ES-I3 (cell line): ENCODE measurements around the gene KAZN.

ENCODE experiments used
- H3K36me3 ChIP-seq: 2 replicates; pipeline ENCODE4 v1.6.1; 2013; ENCODE audit warnings: mild to moderate bottlenecking, low read length, control low read depth, moderate library complexity; ENCODE audit not compliant: insufficient read depth
- H3K4me1 ChIP-seq: 2 replicates; pipeline ENCODE4 v1.6.1; 2013; ENCODE audit warnings: mild to moderate bottlenecking, control low read depth, low read length; ENCODE audit not compliant: insufficient read depth
- H3K9ac ChIP-seq: 2 replicates; pipeline ENCODE4 v1.6.1; 2013; ENCODE audit warnings: low read depth, mild to moderate bottlenecking, low read length, moderate library complexity
- H3K9me3 ChIP-seq: 2 replicates; pipeline ENCODE4 v1.6.1; 2013; ENCODE audit warnings: mild to moderate bottlenecking, low read length, moderate library complexity; ENCODE audit not compliant: control insufficient read depth, insufficient read depth

KAZN gene

DNA sequence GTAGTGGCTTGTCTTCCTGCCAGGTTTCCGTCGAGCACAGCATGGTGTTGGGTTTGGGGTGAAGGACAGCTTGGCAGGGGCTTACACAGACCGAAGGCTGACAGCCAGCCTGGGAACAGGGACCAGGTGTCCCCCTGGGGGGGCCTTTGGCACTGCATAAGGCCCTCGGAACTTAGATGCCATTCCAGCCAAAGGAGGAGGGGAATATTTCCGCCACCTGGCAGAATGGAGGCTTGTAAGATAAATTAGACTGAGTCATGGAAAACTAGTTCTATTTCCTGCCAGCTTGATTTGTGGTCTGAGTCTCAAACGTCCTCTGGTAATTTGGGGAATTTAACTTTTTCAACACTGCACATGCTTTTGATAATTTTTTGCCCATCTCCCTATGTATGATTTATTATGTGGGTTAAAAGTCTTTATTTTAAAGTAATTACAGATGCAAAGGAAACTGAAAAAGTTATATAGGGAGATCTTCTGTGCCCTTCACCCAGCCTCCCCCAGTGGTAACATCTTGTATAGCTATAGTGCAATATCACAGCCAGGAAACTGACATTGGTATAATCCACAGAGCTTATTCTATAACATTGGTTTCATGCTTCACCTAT lies 543.6 kb downstream of the KAZN start:
- no peak overlapping the region for H3K9ac ChIP-seq

DNA sequence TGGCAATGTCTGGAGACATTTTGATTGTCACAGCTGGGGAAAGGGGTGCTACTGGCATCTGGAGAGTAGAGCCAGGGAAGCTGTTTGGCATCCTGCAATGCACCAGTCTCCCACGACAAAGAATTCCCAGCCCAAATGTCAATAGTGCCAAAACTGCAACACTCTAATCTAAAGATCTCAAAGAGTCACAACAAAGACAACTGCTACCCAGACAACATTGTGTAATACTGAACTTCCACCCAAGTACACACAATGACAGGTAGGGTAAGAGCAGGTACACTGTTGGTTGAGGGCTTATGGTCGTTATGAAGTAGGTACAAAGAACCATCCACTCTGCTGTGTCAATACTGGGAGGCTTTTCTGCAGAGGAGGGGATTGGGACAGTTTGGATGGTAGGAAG lies 546.8 kb downstream of the KAZN start:
- H3K9ac ChIP-seq = no peak overlapping the region

More for the DNA sequence above, 543.6 kb downstream of the KAZN start:
- Histone ChIP-seq H3K4me1 (no peaks in the 10 kb centered on the region; the same call in 1 of the 2 replicates), H3K9me3 (no peaks in the 10 kb centered on the region), H3K36me3 (no peaks in the 10 kb centered on the region)

DNA sequence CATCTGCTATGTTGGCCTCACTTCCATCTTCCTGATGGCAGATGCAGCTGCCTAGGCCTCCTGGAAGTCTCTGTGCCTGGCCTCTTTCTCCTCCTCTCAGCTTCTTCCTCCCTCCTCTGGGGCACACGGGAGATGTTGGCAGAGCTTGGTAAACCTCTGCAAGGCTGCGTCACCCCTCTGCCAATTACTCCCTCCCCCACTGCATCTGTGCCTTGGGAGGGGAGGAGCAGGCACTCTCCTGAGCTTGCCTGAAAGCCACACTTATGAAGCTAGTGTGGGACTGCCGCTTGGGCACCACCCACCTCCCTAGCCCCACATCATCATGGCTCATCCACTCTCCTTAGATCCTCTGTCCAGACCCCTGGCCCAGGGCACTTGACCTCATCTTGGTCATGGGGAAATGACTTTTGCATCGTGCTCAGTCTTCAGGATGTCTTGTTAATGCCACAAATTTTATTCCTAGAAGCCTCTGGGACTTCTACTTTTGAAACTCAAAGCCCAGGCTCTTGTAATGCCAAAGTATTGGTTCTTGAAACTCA lies 547.7 kb downstream of the KAZN start:
- no peaks in the 10 kb centered on the region for H3K4me1 ChIP-seq
- no peaks in the 10 kb centered on the region for H3K9me3 ChIP-seq
- H3K36me3 ChIP-seq = no peaks in the 10 kb centered on the region
- H3K9ac ChIP-seq = no peak overlapping the region

More for the DNA sequence above, 546.8 kb downstream of the KAZN start:
- no peaks in the 10 kb centered on the region for H3K9me3 ChIP-seq
- no peaks in the 10 kb centered on the region for H3K36me3 ChIP-seq
- no peaks in the 10 kb centered on the region; the same call in 1 of the 2 replicates for H3K4me1 ChIP-seq

DNA sequence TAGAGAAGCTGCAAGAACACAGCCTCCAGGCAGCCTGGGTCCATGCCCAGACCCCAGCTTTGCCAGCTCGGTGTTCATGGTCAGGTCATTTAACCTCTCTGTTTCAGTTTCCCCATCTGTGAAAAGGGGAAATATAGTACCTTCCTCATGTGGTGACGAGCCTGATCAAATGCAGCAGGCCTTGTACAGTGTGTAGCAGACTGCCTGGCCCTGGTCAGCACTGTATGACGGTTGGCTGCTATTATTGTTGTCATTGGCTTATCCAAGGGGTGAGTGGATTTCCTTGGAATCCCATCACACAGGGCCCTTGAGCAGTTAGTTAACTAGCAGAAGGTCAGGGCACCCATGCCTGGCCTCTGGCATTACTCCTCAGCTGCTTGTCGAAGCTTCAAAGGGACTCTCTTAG lies 548.5 kb downstream of the KAZN start:
- H3K9me3 ChIP-seq = no peaks in the 10 kb centered on the region
- peaks cover 5% of the 10 kb centered on the region; the same call in 1 of the 2 replicates for H3K4me1 ChIP-seq
- no peak overlapping the region for H3K9ac ChIP-seq
- H3K36me3 ChIP-seq = no peaks in the 10 kb centered on the region

DNA sequence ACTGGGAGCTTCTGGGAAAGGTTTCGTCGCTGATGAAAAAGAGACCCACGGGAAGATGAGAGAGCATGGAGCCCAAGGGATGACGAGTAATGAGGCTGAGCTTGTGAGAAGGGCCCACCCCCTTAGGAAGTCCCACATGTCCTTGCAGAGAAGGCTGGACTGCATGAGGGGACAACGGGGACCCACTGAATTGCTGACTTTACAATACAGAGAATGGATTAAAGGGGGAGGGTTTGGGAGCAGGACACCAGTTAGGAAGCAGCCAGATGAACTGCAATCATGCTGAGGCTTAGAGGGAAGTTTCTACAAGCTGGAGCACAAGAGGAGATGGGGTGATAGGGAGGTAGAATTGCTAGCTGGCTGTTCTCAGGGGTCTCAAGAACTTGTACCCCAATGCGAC lies 549.5 kb downstream of the KAZN start:
- H3K4me1 ChIP-seq = peaks cover 7% of the 10 kb centered on the region; the same call in 1 of the 2 replicates
- no peak overlapping the region for H3K9ac ChIP-seq
- no peaks in the 10 kb centered on the region for H3K9me3 ChIP-seq
- no peaks in the 10 kb centered on the region for H3K36me3 ChIP-seq

DNA sequence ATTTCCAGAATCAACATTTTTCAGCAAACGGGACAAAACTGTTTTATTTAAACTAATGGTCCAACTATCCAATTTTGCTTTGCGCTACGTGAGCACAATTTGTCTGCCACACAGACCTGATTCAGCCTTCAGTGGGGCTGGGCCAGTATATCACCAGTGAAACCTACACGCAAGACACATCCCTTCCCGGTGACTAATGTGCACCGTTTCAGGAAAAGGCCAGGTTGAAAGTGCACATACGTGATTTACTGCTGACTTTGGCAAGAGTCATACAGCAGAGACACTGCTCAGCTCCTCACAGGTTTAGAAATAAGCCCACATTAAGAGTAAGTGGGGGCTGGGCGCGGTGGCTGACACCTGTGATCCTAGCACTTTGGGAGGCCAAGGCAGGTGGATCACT lies 550.0 kb downstream of the KAZN start:
- Histone ChIP-seq H3K9ac (no peak overlapping the region), H3K9me3 (no peaks in the 10 kb centered on the region), H3K36me3 (no peaks in the 10 kb centered on the region), H3K4me1 (peaks cover 7% of the 10 kb centered on the region; the same call in 1 of the 2 replicates)

DNA sequence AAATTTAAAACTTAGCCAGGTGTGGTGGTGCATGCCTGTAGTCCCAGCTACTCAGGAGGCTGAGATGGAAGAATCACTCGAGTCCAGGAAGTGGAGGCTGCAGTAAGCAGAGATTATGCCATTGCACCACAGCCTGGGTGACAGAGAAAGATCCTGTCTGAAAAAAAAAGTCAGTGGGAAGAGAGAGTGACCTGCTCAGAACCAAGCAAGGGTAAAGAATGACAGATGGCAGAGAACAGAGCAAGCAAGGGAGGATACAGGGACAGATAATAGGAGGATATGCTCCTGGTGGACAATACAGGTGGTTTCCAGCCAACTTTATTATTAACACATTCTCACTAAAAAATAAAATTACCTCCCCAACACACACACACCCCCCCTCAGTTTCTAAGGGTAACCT lies 550.5 kb downstream of the KAZN start:
- peaks cover 7% of the 10 kb centered on the region; the same call in 1 of the 2 replicates for H3K4me1 ChIP-seq
- H3K9ac ChIP-seq = no peak overlapping the region
- H3K36me3 ChIP-seq = no peaks in the 10 kb centered on the region
- no peaks in the 10 kb centered on the region for H3K9me3 ChIP-seq

DNA sequence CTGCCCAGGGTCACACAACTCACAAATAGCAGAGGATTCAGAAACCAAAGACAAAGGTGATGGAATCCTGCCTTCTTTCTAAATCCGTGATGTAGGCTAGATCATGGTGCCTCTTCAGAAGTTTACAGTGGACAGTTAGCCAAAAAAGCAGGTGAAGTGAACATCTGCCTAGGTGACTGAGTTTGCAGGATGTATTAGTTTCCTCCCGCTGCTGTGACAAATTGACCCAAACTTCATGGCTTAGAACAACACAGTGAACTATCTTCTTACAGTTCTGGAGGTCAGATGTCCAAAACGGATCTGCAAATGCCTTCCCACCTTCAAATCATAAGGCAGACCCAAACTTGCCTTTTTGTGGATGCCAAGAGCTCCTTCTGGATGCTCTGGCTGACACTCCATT lies 551.9 kb downstream of the KAZN start:
- H3K4me1 ChIP-seq = peaks cover 7% of the 10 kb centered on the region; the same call in 1 of the 2 replicates
- H3K36me3 ChIP-seq = no peaks in the 10 kb centered on the region
- H3K9me3 ChIP-seq = no peaks in the 10 kb centered on the region
- no peak overlapping the region for H3K9ac ChIP-seq

DNA sequence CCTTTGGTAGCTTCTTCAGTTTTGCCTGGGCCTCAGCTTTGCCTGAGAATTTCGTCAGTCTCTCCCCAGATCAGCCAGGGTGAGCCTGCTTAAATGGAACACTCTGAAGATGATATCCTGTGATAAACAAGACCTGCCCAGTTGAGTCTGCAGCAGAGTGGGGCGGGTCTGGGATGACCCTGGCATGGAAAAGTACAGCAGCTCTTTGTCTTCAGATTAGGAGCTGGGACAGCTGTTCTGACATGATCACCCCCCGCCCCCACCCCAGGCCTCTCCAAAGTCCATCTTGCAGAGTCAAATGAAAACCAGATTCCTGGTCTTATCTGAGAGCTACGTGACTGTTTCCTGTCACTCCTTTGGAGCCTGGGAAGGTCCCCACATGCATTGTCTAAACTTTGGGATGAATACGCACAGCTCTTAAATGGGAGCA lies 552.9 kb downstream of the KAZN start:
- Histone ChIP-seq H3K36me3 (no peaks in the 10 kb centered on the region), H3K9ac (no peak overlapping the region)

DNA sequence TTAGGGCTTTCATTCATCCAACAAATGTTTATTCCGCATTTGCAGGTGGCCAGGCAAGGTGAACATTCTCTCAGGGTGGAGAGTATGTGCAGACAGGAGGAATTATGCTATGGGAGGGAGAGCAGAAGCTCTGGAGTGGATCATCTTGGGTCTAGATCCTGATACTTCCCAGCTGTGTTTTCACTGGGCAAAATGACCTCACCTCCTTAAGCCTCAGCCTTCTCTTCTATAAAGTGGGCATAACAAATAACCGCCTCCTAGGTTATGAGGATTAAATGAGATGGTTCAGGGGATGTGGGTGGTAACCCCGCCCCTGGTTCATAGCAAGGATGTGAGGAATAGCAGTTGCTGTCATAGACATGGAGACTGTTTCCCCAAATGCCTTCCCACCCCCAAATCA lies 553.4 kb downstream of the KAZN start:
- H3K9ac ChIP-seq = peak overlapping the region; percentile 77; the same call in 1 of the 2 replicates
- H3K9me3 ChIP-seq = no peaks in the 10 kb centered on the region
- H3K4me1 ChIP-seq = peaks cover 7% of the 10 kb centered on the region

More for the DNA sequence above, 552.9 kb downstream of the KAZN start:
- Histone ChIP-seq H3K9me3 (no peaks in the 10 kb centered on the region), H3K4me1 (peaks cover 7% of the 10 kb centered on the region)

DNA sequence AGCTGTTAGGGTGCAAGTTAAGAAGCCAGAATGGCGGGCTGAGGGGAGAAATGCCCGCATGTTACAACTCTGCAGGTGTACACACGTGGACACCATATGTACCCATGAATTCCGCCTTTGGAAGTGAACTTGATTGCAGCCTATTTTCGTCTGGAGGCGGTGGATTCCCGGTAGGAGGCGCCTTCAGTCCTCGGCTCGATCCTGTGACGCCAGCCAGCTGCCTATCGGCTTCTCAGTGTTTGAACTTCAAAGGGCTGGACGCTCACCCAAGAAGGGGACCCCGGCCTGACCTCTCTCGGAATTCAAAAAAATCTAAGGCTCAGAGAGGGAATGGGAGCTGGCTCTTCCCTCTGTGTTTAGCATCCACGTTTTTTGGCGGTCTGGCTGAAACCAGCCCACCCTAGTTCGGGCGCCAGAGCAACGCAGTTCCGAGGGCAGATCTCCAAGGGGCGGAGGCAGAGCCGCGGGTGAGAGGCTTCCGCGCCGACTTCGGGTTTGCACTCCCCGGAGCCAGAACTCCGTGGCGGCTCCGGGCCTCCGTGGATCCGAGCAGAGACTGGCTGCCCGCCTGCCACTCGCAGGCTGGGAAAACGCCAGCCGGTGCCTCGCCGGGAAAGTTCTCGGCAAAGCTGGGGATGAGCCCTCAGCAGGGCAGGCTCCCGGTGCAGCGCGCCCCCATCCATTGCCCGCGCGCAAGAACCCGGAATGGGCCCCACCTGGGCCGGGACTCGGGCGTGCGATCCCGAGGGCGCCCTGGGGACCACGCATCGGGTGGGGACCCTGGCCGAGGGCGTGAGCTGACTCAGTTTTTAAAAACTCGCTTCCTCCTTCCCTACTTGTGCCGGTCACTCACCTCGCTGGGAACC lies 554.1 kb downstream of the KAZN start:
- H3K36me3 ChIP-seq = no peaks in the 10 kb centered on the region
- peak overlapping the region; percentile 77 for H3K9ac ChIP-seq
- no peaks in the 10 kb centered on the region for H3K9me3 ChIP-seq
- H3K4me1 ChIP-seq = peaks cover 10% of the 10 kb centered on the region

More for the DNA sequence above, 553.4 kb downstream of the KAZN start:
- no peaks in the 10 kb centered on the region for H3K36me3 ChIP-seq

DNA sequence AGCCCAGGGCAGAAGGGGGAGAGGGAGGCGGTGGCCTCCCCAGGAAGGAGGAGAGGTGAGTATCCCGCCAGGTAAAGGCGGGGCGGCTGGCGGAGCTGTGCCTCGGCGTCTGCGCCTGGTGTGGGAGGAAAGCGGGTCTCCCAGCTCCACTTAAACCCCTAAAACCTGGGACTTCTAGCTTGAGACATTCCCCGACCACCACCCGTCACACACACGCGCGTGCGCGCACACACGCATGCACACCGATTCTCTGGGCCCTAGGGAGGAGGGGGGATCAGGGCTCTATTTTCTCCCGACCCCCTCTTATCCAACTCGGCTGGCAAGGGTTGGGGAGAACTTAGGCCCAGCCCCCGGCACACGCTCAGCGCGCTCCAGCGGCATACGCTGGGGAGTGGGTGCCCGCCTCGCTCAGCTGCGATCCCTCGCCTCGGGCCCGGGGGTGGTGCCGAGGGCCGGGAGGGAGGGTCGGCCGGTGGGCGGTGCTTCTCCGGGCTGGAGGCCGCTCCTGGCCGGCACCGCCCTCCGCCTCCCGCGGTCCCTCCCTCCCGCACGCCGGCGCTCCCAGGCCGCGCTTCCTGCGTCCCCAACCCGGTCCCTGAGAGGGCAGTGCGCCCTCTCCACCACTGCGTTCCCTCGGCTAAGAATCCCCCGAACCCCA lies 554.8 kb downstream of the KAZN start, which contains the start of gene TMEM51:
TSS of gene TMEM51 (plus strand) at position 564 of the 658 bp plus-strand sequence. CDS start 61,341 bp downstream, outside the sequence.
- no peaks in the 10 kb centered on the region for H3K36me3 ChIP-seq
- no peaks in the 10 kb centered on the region for H3K9me3 ChIP-seq
- H3K4me1 ChIP-seq = peaks cover 10% of the 10 kb centered on the region
- peak within 1 kb of the TSS; percentile 77 for H3K9ac ChIP-seq

DNA sequence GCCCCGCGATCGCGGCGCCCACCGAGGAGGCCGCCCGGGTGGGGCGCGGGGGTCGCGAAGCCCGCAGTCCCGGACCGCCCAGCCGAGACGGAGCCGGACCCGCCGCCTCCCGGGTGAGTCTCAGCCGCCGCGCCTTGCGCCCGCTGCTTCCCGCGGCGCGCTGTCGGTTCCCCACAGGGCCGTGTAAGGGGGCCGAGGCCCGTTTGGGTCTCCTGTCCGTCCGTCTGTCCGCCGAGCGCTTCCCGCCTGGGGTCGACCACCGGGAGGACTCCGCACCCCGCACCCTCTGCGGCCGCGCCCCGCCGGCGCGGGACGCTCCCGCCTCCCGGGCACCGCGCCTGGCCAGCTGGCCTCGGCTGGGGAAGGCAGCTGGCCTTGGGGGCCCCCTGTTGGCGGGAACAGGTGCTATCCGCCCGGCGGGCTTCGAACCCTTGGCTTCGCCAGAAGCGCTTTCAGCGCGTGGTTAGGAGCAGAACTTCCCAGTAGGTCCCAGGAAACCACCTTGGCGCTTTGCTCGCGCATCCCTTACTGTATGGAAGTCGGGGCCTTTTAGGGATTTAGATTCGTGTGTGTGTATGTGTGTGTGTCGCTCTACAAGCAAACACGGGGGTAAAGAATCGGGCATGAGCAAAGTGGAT lies 555.5 kb downstream of the KAZN start:
- Histone ChIP-seq H3K36me3 (no peaks in the 10 kb centered on the region), H3K9me3 (no peaks in the 10 kb centered on the region), H3K4me1 (peaks cover 10% of the 10 kb centered on the region), H3K9ac (peak overlapping the region; percentile 77)
